ENCODE measurements around the gene PI3. TPM values are rescaled to one million over a fixed set of nuclear protein-coding genes. Genes with fewer than 3 reads are reported as not detected.
A peak's percentile ranks its signal among the peaks of the same experiment; 100 is the strongest.

Gene PI3
- total RNA-seq, 1 experiment from 2014 or later: not detected

GRCh38 chr20:45156713-45157112, 18.0 kb upstream of the PI3 start:
- Histone ChIP-seq H3K9me3 (ENCODE audit: control insufficient read depth in 1 of 2, insufficient read depth in 1 of 2, low read depth in 1 of 2, low read length in 2 of 2) (peaks cover 0 to 5% of the 10 kb centered on the region in 2 experiments; a peak in 1 of 4 replicates), H3K4me2 (ENCODE audit: low read length) (no peak overlapping the region), H3K79me2 (ENCODE audit: insufficient read depth, low read length) (no peaks in the 10 kb centered on the region), H3K4me1 (ENCODE audit: control insufficient read depth in 1 of 2, insufficient read depth in 2 of 2, low read length in 2 of 2) (peaks cover 0 to 7% of the 10 kb centered on the region in 2 experiments; a peak in 1 of 4 replicates), H4K20me1 (ENCODE audit: insufficient read depth) (no peaks in the 10 kb centered on the region), H3K9ac (ENCODE audit: low read length) (no peak overlapping the region), H3K36me3 (ENCODE audit: control insufficient read depth in 1 of 2, insufficient read depth in 2 of 2, low read length in 2 of 2) (no peaks in the 10 kb centered on the region), H3K27me3 (ENCODE audit: insufficient read depth, low read length) (no peaks in the 10 kb centered on the region), H3K27ac (ENCODE audit: low read depth, low read length) (no peak overlapping the region), H3K4me3 (replicated peaks in 1 of 2; ENCODE audit: low read depth in 1 of 2, low read length in 2 of 2) (no peak overlapping the region), H2AFZ (ENCODE audit: low read depth, low read length, poor library complexity, severe bottlenecking) (no peak overlapping the region), H3K9me2 (ENCODE audit: insufficient read depth) (no peaks in the 10 kb centered on the region)
- TF ChIP-seq EGR1 (IDR thresholded peaks at IDR 0.05; ENCODE audit: low read depth): no peak
- no peak for TF ChIP-seq JUND (IDR thresholded peaks at IDR 0.05)
- TF ChIP-seq ELF1 (IDR thresholded peaks at IDR 0.05; ENCODE audit: borderline replicate concordance, low read depth): no peak
- no peak for TF ChIP-seq SIN3A (IDR thresholded peaks at IDR 0.05; ENCODE audit: low read depth)
- no peak for TF ChIP-seq ATF3 (IDR thresholded peaks at IDR 0.05)
- no peak for TF ChIP-seq CBX3 (IDR thresholded peaks at IDR 0.05; ENCODE audit: low read depth)
- no peak for TF ChIP-seq TCF7L2 (IDR thresholded peaks at IDR 0.05; ENCODE audit: borderline replicate concordance, extremely low read depth, insufficient read depth, insufficient read length)
- intact Hi-C loops (cut with micrococcal nuclease): no loop called here
- ChIA-PET CTCF (no interaction called here), RAD21 (ENCODE audit: low non-redundant PET in 1 of 2, low total read pairs in 2 of 2, uncharacterized antibody in 2 of 2, unreplicated experiment in 2 of 2) (no interaction called here), POLR2A (no interaction called here)
- no TSS peak for BruUV-seq (replicated peaks)
- ATAC-seq (no peak), DNase-seq (ENCODE audit: low read depth, low spot score) (no peak)

- ChIA-PET CTCF (interaction anchor here (0.8 to 1.4 kb wide), 3 partner anchors 19 to 133 kb away, joined by 3 to 4 read pairs (median 3); no protein-coding TSS in a partner anchor), POLR2A (no interaction called here), RAD21 (ENCODE audit: low non-redundant PET in 1 of 2, low total read pairs in 2 of 2, uncharacterized antibody in 2 of 2, unreplicated experiment in 2 of 2) (no interaction called here)
- H3K9me2 ChIP-seq (ENCODE audit: insufficient read depth): no peaks in the 10 kb centered on the region
- no peak overlapping the region for H3K9ac ChIP-seq (ENCODE audit: low read length)
- DNase-seq (ENCODE audit: low read depth, low spot score) (peak; percentile 8), ATAC-seq (no peak)
- no peak overlapping the region for H2AFZ ChIP-seq (ENCODE audit: low read depth, low read length, poor library complexity, severe bottlenecking)
- no peak overlapping the region for H3K27ac ChIP-seq (ENCODE audit: low read depth, low read length)
- no peaks in the 10 kb centered on the region for H3K27me3 ChIP-seq (ENCODE audit: insufficient read depth, low read length)
- peaks cover 0 to 7% of the 10 kb centered on the region in 2 experiments; a peak in 1 of 4 replicates for H3K4me1 ChIP-seq (ENCODE audit: control insufficient read depth in 1 of 2, insufficient read depth in 2 of 2, low read length in 2 of 2)
- TF ChIP-seq EGR1 (IDR thresholded peaks at IDR 0.05; ENCODE audit: low read depth): no peak
- 0 out of 2 replicates have a peak, but pooled peaks have one; percentile 11 for TF ChIP-seq FOSL1 (IDR thresholded peaks at IDR 0.05; ENCODE audit: low read depth)
- no peak overlapping the region for H3K4me2 ChIP-seq (ENCODE audit: low read length)
- no peaks in the 10 kb centered on the region for H3K36me3 ChIP-seq (ENCODE audit: control insufficient read depth in 1 of 2, insufficient read depth in 2 of 2, low read length in 2 of 2)
- BruUV-seq (replicated peaks): no TSS peak
- peaks cover 0 to 5% of the 10 kb centered on the region in 2 experiments; a peak in 1 of 4 replicates for H3K9me3 ChIP-seq (ENCODE audit: control insufficient read depth in 1 of 2, insufficient read depth in 1 of 2, low read depth in 1 of 2, low read length in 2 of 2)
- no peak overlapping the region for H3K4me3 ChIP-seq (replicated peaks in 1 of 2; ENCODE audit: low read depth in 1 of 2, low read length in 2 of 2)
- no peaks in the 10 kb centered on the region for H4K20me1 ChIP-seq (ENCODE audit: insufficient read depth)
- intact Hi-C loops (cut with micrococcal nuclease): no loop called here
- no peaks in the 10 kb centered on the region for H3K79me2 ChIP-seq (ENCODE audit: insufficient read depth, low read length)
Observed at GRCh38 chr20:45157962-45158361, 16.7 kb upstream of the PI3 start.
